Measurements from ENCODE around the gene NMT1. TPM values are rescaled to one million over a fixed set of nuclear protein-coding genes. Genes with fewer than 3 reads are reported as not detected.

Gene NMT1
- total RNA-seq, 2 donors from 2014 or later = 101 to 120 TPM

GRCh38 chr17:45081047-45081703 is 20.1 kb downstream of the NMT1 start:
- Mint-ChIP-seq H3K4me3 (no peak overlapping the region), H3K27me3 (no peaks in the 10 kb centered on the region), H3K36me3 (ENCODE audit: low read depth) (peaks cover 89% of the 10 kb centered on the region), H3K9me3 (no peaks in the 10 kb centered on the region), H3K4me1 (peaks cover 4% of the 10 kb centered on the region), H3K27ac (peak overlapping the region; percentile 48)
- no peak for ATAC-seq (replicated peaks)

DNA sequence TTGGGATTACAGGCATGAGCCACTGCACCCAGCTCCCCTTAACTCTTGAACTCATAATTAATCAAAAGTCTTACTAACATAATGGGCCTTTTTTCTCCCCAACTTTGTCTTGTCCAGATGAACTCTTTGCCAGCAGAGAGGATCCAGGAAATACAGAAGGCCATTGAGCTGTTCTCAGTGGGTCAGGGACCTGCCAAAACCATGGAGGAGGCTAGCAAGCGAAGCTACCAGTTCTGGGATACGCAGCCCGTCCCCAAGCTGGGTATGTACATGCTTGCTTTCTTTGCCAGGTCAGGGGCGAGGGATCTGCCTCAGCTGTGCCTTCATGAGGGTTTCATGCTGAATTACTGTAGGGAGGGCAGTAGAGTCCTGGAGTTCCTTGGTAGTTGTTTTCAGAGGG is 25.3 kb downstream of the NMT1 start:
- H3K36me3 Mint-ChIP-seq (ENCODE audit: low read depth) = peaks cover 99% of the 10 kb centered on the region
- H3K4me3 Mint-ChIP-seq = no peak overlapping the region
- H3K9me3 Mint-ChIP-seq = no peaks in the 10 kb centered on the region
- H3K27me3 Mint-ChIP-seq = no peaks in the 10 kb centered on the region
- ATAC-seq (replicated peaks) = no peak
- no peak overlapping the region for H3K27ac Mint-ChIP-seq
- H3K4me1 Mint-ChIP-seq = no peaks in the 10 kb centered on the region

- H3K36me3 Mint-ChIP-seq (ENCODE audit: low read depth) = peaks cover 99% of the 10 kb centered on the region
Measured at GRCh38 chr17:45086865-45087503, 25.9 kb downstream of the NMT1 start.

GRCh38 chr17:45087504-45087975 is 26.4 kb downstream of the NMT1 start:
- Mint-ChIP-seq H3K27ac (no peak overlapping the region), H3K4me1 (no peaks in the 10 kb centered on the region), H3K4me3 (no peak overlapping the region), H3K9me3 (no peaks in the 10 kb centered on the region), H3K27me3 (no peaks in the 10 kb centered on the region), H3K36me3 (ENCODE audit: low read depth) (peaks cover 99% of the 10 kb centered on the region)
- ATAC-seq (replicated peaks) = no peak

More at GRCh38 chr17:45086865-45087503, 25.9 kb downstream of the NMT1 start:
- Mint-ChIP-seq H3K4me1 (no peaks in the 10 kb centered on the region), H3K4me3 (no peak overlapping the region), H3K27ac (no peak overlapping the region), H3K27me3 (no peaks in the 10 kb centered on the region), H3K9me3 (no peaks in the 10 kb centered on the region)
- no peak for ATAC-seq (replicated peaks)

GRCh38 chr17:45087978-45088377 is 26.9 kb downstream of the NMT1 start:
- Mint-ChIP-seq H3K36me3 (ENCODE audit: low read depth) (peaks cover 99% of the 10 kb centered on the region), H3K27ac (no peak overlapping the region)

GRCh38 chr17:45088741-45089140 is 27.6 kb downstream of the NMT1 start:
- no peak overlapping the region for H3K4me3 Mint-ChIP-seq
- H3K4me1 Mint-ChIP-seq = no peaks in the 10 kb centered on the region
- H3K36me3 Mint-ChIP-seq (ENCODE audit: low read depth) = peaks cover 99% of the 10 kb centered on the region
- H3K27me3 Mint-ChIP-seq = no peaks in the 10 kb centered on the region
- ATAC-seq (replicated peaks) = no peak
- H3K9me3 Mint-ChIP-seq = no peaks in the 10 kb centered on the region
- H3K27ac Mint-ChIP-seq = no peak overlapping the region

More at GRCh38 chr17:45087978-45088377, 26.9 kb downstream of the NMT1 start:
- H3K4me3 Mint-ChIP-seq = no peak overlapping the region
- no peaks in the 10 kb centered on the region for H3K4me1 Mint-ChIP-seq
- H3K9me3 Mint-ChIP-seq = no peaks in the 10 kb centered on the region
- no peaks in the 10 kb centered on the region for H3K27me3 Mint-ChIP-seq
- ATAC-seq (replicated peaks) = no peak

GRCh38 chr17:45090711-45091110 is 29.6 kb downstream of the NMT1 start:
- Mint-ChIP-seq H3K4me3 (no peak overlapping the region), H3K27me3 (no peaks in the 10 kb centered on the region), H3K4me1 (no peaks in the 10 kb centered on the region), H3K36me3 (ENCODE audit: low read depth) (peaks cover 98% of the 10 kb centered on the region), H3K9me3 (no peaks in the 10 kb centered on the region), H3K27ac (no peak overlapping the region)
- no peak for ATAC-seq (replicated peaks)

GRCh38 chr17:45091778-45092425 is 30.8 kb downstream of the NMT1 start:
- no peak overlapping the region for H3K4me3 Mint-ChIP-seq
- ATAC-seq (replicated peaks) = no peak
- H3K4me1 Mint-ChIP-seq = no peaks in the 10 kb centered on the region
- no peaks in the 10 kb centered on the region for H3K9me3 Mint-ChIP-seq
- H3K27me3 Mint-ChIP-seq = no peaks in the 10 kb centered on the region
- H3K27ac Mint-ChIP-seq = no peak overlapping the region
- H3K36me3 Mint-ChIP-seq (ENCODE audit: low read depth) = peaks cover 98% of the 10 kb centered on the region

DNA sequence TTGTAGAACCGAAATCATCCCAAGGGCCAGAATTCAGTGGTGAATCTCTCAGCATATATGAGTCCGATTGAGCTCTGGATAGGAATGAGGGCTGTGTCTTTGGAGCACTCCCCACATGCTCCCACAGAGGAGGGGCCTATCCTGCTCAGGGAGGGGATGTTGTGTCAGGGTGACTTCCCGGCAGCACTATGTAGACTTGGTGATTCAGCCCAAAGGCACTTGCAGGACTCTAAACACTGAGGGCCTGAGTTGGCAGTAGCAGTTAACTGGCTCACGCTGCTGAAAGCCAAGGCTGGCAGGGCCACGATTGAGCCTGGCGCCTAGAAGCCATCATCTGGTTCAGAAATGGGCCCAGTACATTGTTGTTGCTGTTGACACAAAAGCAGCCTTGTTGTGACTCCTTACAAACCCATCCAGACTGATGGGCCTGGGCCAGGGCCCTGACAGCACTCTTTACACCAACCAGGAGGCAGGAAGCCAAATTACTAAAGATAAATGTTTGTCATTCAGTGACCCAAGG is 31.9 kb downstream of the NMT1 start:
- no peak for ATAC-seq (replicated peaks)
- no peaks in the 10 kb centered on the region for H3K9me3 Mint-ChIP-seq
- no peak overlapping the region for H3K4me3 Mint-ChIP-seq
- no peaks in the 10 kb centered on the region for H3K4me1 Mint-ChIP-seq
- peaks cover 98% of the 10 kb centered on the region for H3K36me3 Mint-ChIP-seq (ENCODE audit: low read depth)
- no peaks in the 10 kb centered on the region for H3K27me3 Mint-ChIP-seq
- H3K27ac Mint-ChIP-seq = no peak overlapping the region

DNA sequence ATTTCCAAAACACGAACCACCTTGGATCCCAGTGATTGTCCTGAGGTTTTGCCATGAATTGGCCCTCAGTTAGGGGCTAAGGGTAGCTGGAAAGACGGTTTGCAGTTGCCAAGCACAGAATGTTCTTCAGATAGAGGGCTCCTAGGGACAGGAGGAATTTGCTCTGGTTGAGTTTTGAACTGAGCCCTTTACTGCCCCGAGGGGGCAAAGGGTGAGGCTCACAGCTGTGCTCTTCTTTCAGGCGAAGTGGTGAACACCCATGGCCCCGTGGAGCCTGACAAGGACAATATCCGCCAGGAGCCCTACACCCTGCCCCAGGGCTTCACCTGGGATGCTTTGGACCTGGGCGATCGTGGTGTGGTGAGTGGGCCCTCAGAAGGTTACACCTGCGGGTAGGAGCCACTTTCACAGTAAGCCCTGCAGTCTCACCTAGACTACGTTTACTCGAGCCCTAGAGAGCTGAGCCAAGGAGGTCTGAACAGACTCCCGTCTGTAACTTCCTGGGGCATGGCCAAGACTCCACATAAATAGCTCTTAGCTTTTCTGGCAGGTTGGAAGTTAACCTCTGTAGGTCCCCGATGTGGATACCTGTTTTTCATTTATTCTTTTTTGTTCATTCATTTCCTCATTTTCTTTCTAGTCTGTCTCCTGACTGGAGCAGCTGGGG is 32.5 kb downstream of the NMT1 start:
- H3K4me1 Mint-ChIP-seq = no peaks in the 10 kb centered on the region

DNA sequence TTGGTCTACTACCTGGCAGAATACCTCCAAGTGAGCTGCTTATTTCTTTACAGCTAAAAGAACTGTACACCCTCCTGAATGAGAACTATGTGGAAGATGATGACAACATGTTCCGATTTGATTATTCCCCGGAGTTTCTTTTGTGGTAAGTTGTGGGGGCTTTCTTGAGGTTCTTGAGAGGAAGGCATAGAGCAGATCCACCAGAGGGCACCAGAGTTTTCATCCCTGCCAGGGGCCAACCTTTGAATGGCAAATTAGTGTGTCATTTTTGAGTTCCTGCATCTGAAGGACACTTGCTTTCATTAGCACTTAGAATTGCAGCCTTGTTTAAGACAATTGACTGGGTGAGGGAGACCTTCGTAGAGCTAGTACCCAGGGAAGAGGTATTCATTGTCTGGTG is 35.0 kb downstream of the NMT1 start:
- H3K27ac Mint-ChIP-seq = no peak overlapping the region
- no peaks in the 10 kb centered on the region for H3K27me3 Mint-ChIP-seq
- H3K9me3 Mint-ChIP-seq = no peaks in the 10 kb centered on the region
- no peak overlapping the region for H3K4me3 Mint-ChIP-seq
- peaks cover 89% of the 10 kb centered on the region for H3K36me3 Mint-ChIP-seq (ENCODE audit: low read depth)
- H3K4me1 Mint-ChIP-seq = peaks cover 3% of the 10 kb centered on the region
- ATAC-seq (replicated peaks) = no peak

More for the DNA sequence above, 32.5 kb downstream of the NMT1 start:
- Mint-ChIP-seq H3K27me3 (no peaks in the 10 kb centered on the region), H3K36me3 (ENCODE audit: low read depth) (peaks cover 98% of the 10 kb centered on the region), H3K4me3 (no peak overlapping the region), H3K27ac (no peak overlapping the region), H3K9me3 (no peaks in the 10 kb centered on the region)
- ATAC-seq (replicated peaks) = no peak

GRCh38 chr17:45096926-45097325 is 35.8 kb downstream of the NMT1 start:
- Mint-ChIP-seq H3K36me3 (ENCODE audit: low read depth) (peaks cover 87% of the 10 kb centered on the region), H3K4me1 (peaks cover 3% of the 10 kb centered on the region), H3K4me3 (no peak overlapping the region), H3K27me3 (no peaks in the 10 kb centered on the region), H3K27ac (no peak overlapping the region), H3K9me3 (no peaks in the 10 kb centered on the region)
- ATAC-seq (replicated peaks) = no peak

- no peak for ATAC-seq (replicated peaks)
- H3K27ac Mint-ChIP-seq = no peak overlapping the region
- H3K4me3 Mint-ChIP-seq = no peak overlapping the region
- no peaks in the 10 kb centered on the region for H3K27me3 Mint-ChIP-seq
- H3K4me1 Mint-ChIP-seq = peaks cover 3% of the 10 kb centered on the region
- no peaks in the 10 kb centered on the region for H3K9me3 Mint-ChIP-seq
- H3K36me3 Mint-ChIP-seq (ENCODE audit: low read depth) = peaks cover 87% of the 10 kb centered on the region
Measured at GRCh38 chr17:45098081-45098868, 37.2 kb downstream of the NMT1 start.
